Erythroblast (primary cell): ENCODE data around the gene MSH3.

ENCODE experiments used
- GATA1 ChIP-seq: IDR thresholded peaks from 2 replicates; pipeline ENCODE4 v1.6.1; 2011; ENCODE audit warnings: low read depth, mild to moderate bottlenecking, control low read depth, low read length, moderate library complexity
- POLR2A ChIP-seq: IDR thresholded peaks from 2 replicates; pipeline ENCODE4 v1.6.1; 2011; ENCODE audit warnings: mild to moderate bottlenecking, low read length

DNA sequence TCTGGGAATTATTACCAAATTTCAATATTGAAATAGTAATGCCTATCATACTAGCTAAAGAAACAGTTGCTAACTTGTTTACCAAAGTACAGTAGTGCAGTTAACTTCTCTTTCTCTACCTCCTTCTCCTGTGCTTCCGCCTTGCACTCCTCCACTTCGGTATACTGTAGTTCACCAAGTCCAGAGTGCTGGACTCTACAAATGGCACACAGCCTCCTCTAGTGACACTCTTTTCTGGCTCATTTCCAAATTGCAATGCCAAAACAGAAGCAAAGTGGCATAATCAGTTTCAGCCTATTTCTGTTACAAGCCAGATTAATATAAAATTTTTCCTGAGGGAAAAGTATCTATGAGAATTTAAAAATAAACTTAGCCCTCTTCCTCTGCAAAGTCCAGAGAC, 219.7 kb downstream of the MSH3 start:
- TF ChIP-seq POLR2A = no peak
- no peak for TF ChIP-seq GATA1
